GM12878 (cell line): ENCODE measurements around the gene KRIT1. TPM values are rescaled to one million over a fixed set of nuclear protein-coding genes. Genes with fewer than 3 reads are reported as not detected.

Experiments
- ATAC-seq: fragments of 200-7000 bp; cut with Tn5 transposase; 3 replicates; pipeline ENCODE4 v1.9.1; 2020; ENCODE audit warnings: mild to moderate bottlenecking, moderate library complexity
- BruUV-seq: library from RNA; stranded (reverse); fragments of 400-500 nt; replicated peaks from 2 replicates; lab custom pipeline; 2021; lab: Mats Ljungman, UMichigan
- CTCF ChIA-PET: fragments of 300-600 bp; sonication (Branson Sonifier 250); formaldehyde crosslinking; extraction: SDS; loops from one replicate; lab custom pipeline; 2021; ENCODE audit warnings: inconsistent platforms; lab: Yijun Ruan, JAX
- POLR2A ChIA-PET: fragments of 350-600 bp; formaldehyde crosslinking; extraction: SDS; loops from one replicate; lab custom pipeline; 2021; ENCODE audit warnings: inconsistent platforms; lab: Charles Lee
- RAD21 ChIA-PET: fragments of 300-600 bp; sonication (Branson Sonifier 250); formaldehyde crosslinking; loops from one replicate; lab custom pipeline; 2023; ENCODE audit warnings: antibody characterized with exemption; ENCODE audit not compliant: unreplicated experiment; lab: Charles Lee
- SMC1A ChIA-PET: fragments of 300-600 bp; sonication (Branson Sonifier 250); formaldehyde crosslinking; loops from one replicate; lab custom pipeline; 2023; ENCODE audit not compliant: unreplicated experiment, uncharacterized antibody; lab: Charles Lee
- DNase-seq: peaks from one replicate; pipeline ENCODE4 v3.0.0-alpha.2; 2011; ENCODE audit warnings: low read depth, low spot score
- FAIRE-seq: peaks from 3 replicates; lab custom pipeline; 2011; peaks lifted over from hg19 to GRCh38; lab: Jason Lieb, UNC
- H2AFZ ChIP-seq: 2 replicates; pipeline ENCODE4 v1.6.0; 2011; ENCODE audit warnings: low read depth, low read length, control low read depth; ENCODE audit not compliant: control insufficient read depth
- H3K27ac ChIP-seq: 2 replicates; pipeline ENCODE4 v1.5.1; 2011; ENCODE audit warnings: control low read depth; ENCODE audit not compliant: control insufficient read depth, insufficient read depth
- H3K27me3 ChIP-seq, 2 experiments: replicated peaks in 1 of 2; 2 replicates each; pipeline versions ENCODE4 v1.6.0 to v1.6.1; 2011; ENCODE audit warnings: low read length in 1 of 2; ENCODE audit not compliant: control insufficient read depth in 2 of 2, insufficient read depth in 2 of 2
- H3K36me3 ChIP-seq, 2 experiments: 2 replicates each; pipeline ENCODE4 v1.5.1; 2011; ENCODE audit warnings: low read length in 1 of 2; ENCODE audit not compliant: control insufficient read depth in 2 of 2, insufficient read depth in 2 of 2
- H3K4me1 ChIP-seq: 2 replicates; pipeline ENCODE4 v1.6.1; 2011; ENCODE audit warnings: mild to moderate bottlenecking, low read length, moderate library complexity, mixed read lengths; ENCODE audit not compliant: control insufficient read depth, insufficient read depth
- H3K4me2 ChIP-seq: 2 replicates; pipeline ENCODE4 v1.6.0; 2011; ENCODE audit warnings: control low read depth; ENCODE audit not compliant: control insufficient read depth, insufficient read depth
- H3K4me3 ChIP-seq: fragments of 200-600 bp; sonication (generic); 2 replicates; pipeline ENCODE4 v1.5.1; 2016
- H3K79me2 ChIP-seq: 2 replicates; pipeline ENCODE4 v1.6.0; 2011; ENCODE audit warnings: low read length; ENCODE audit not compliant: control insufficient read depth, insufficient read depth
- H3K9ac ChIP-seq: 2 replicates; pipeline ENCODE4 v1.8.0; 2011; ENCODE audit warnings: low read length, control low read depth, mixed read lengths; ENCODE audit not compliant: control insufficient read depth, insufficient read depth
- H3K9me3 ChIP-seq: replicated peaks from 3 replicates; pipeline ENCODE4 v1.5.1; 2011; ENCODE audit warnings: mild to moderate bottlenecking, low read length; ENCODE audit not compliant: control insufficient read depth, insufficient read depth
- H4K20me1 ChIP-seq: 2 replicates; pipeline ENCODE4 v1.6.0; 2011; ENCODE audit not compliant: control insufficient read depth, insufficient read depth
- BCL11A ChIP-seq: IDR thresholded peaks from 2 replicates; pipeline ENCODE4 v1.6.1; 2011; ENCODE audit warnings: low read depth, low read length
- BRCA1 ChIP-seq: IDR thresholded peaks from 2 replicates; pipeline ENCODE4 v1.6.1; 2011; ENCODE audit warnings: low read depth, low read length, improper control_type of control experiment
- CBX5 ChIP-seq: sonication (generic); IDR thresholded peaks from 2 replicates; pipeline ENCODE4 v1.6.1; 2016; ENCODE audit warnings: low read depth, moderate library complexity, mild to moderate bottlenecking, inconsistent platforms
- CHD4 ChIP-seq: fragments of 200-600 bp; sonication (generic); IDR thresholded peaks from 2 replicates; pipeline ENCODE4 v1.6.1; 2016; ENCODE audit warnings: mild to moderate bottlenecking
- CREM ChIP-seq: IDR thresholded peaks from 2 replicates; pipeline ENCODE4 v1.6.1; 2014; ENCODE audit warnings: antibody characterized with exemption, low read depth
- GABPA ChIP-seq: IDR thresholded peaks from 2 replicates; pipeline ENCODE4 v1.6.1; 2014; ENCODE audit warnings: antibody characterized with exemption, low read depth, mild to moderate bottlenecking, inconsistent platforms
- MEF2A ChIP-seq: IDR thresholded peaks from 2 replicates; pipeline ENCODE4 v1.6.1; 2011; ENCODE audit warnings: low read depth, mild to moderate bottlenecking, low read length, moderate library complexity; ENCODE audit not compliant: insufficient read depth
- POLR2A ChIP-seq: IDR thresholded peaks from 2 replicates; pipeline ENCODE4 v1.6.1; 2011; ENCODE audit warnings: low read depth, mild to moderate bottlenecking, low read length
- POLR2AphosphoS5 ChIP-seq: IDR thresholded peaks from 2 replicates; pipeline ENCODE4 v1.6.1; 2011; ENCODE audit warnings: mild to moderate bottlenecking, low read length, inconsistent platforms
- SMC3 ChIP-seq: IDR thresholded peaks from 2 replicates; pipeline ENCODE4 v1.6.1; 2011; ENCODE audit warnings: low read length, improper control_type of control experiment, borderline replicate concordance
- USF2 ChIP-seq: IDR thresholded peaks from 2 replicates; pipeline ENCODE4 v1.6.1; 2011; ENCODE audit warnings: low read depth, low read length, improper control_type of control experiment, borderline replicate concordance
- YBX1 ChIP-seq: fragments of 450-650 bp; IDR thresholded peaks from 2 replicates; pipeline ENCODE4 v1.6.1; 2016; ENCODE audit warnings: antibody characterized with exemption
- ZNF274 ChIP-seq: IDR thresholded peaks from one replicate; pipeline ENCODE4 v1.8.0; 2011; ENCODE audit not compliant: insufficient read length, insufficient read depth
- in situ Hi-C: fragments of 300-500 bp; cut with MboI; formaldehyde crosslinking; loops from 9 replicates; pipeline ENCODE4 v1.14.3; 2018; ENCODE audit warnings: mixed read lengths
- intact Hi-C: fragments of 100-400 bp; cut with micrococcal nuclease; formaldehyde crosslinking; loops from one replicate; pipeline ENCODE4 v1.14.2; 2022; ENCODE audit not compliant: unreplicated experiment
- polyA plus RNA-seq, 11 experiments: library from polyadenylated mRNA; depleted of rRNA in 4 of 11; unstranded in 6 of 11; stranded (reverse) in 5 of 11; fragments of >200 nt; fragmentation: Nextera tagmentation in 4 of 11; fragmentation: Illumina TruSeq in 1 of 11; extraction: Ambion mirVana in 4 of 11; extraction: Trizol in 1 of 11; gene quantifications; 1 replicate in 1 of 11; 2 replicates in 10 of 11; pipeline versions ENCODE4 v1.2.1 to v1.2.3, GENCODE V29; 2011 to 2016; ENCODE audit warnings: inconsistent platforms in 2 of 11, missing spikeins in 2 of 11, low read depth in 1 of 11
- total RNA-seq, 4 experiments: library from RNA; depleted of rRNA in 3 of 4; stranded (reverse); fragments of >200 nt in 3 of 4; fragmentation: Illumina TruSeq in 1 of 4; extraction: Trizol in 1 of 4; gene quantifications; 2 replicates each; pipeline versions ENCODE4 v1.2.1 to v1.2.3, GENCODE V29; 2013 to 2021
- TF ChIP-seq, protein P1 (sequence below): fragments of 450-650 bp; IDR thresholded peaks from 2 replicates; pipeline ENCODE4 v1.6.1; 2017; ENCODE audit warnings: antibody characterized with exemption, mild to moderate bottlenecking, moderate library complexity
- TF ChIP-seq, protein P2 (sequence below): IDR thresholded peaks from 2 replicates; pipeline ENCODE4 v1.6.1; 2011; ENCODE audit warnings: borderline replicate concordance, low read depth, mild to moderate bottlenecking, moderate library complexity, low read length; ENCODE audit not compliant: insufficient read depth, poor library complexity, severe bottlenecking
- TF ChIP-seq, protein P3 (sequence below): fragments of 450-650 bp; formaldehyde crosslinking; IDR thresholded peaks from 2 replicates; pipeline ENCODE4 v1.4.0; 2022; ENCODE audit warnings: mild to moderate bottlenecking, moderate library complexity

The KRIT1 gene
- total and polyA plus RNA-seq, 10 of the 15 experiments (the other 5 are each of a cell fraction or from before 2014, with no cell fraction given): 12.0 to 60.1 (median 27.0) TPM

DNA sequence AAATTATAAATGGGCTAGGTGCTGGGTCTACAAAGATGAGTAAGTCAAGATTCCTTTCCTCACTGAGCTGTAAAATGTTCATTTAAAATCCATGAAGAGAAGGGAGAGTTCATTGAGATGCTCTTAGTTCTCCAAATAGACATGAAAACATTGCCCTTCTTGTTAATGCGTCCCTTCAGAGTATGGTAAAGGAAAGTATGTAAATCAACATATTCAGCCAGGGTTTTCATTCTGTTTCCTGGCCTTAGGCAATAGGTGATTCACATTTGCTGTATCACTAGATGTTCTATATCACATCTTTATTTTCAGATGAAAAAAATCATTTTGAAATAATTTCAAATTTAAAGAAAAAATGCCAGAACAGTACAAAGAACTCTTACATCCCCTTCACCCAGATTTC is 5.5 kb upstream of the KRIT1 start (continued):
- TF ChIP-seq, protein P1, sequence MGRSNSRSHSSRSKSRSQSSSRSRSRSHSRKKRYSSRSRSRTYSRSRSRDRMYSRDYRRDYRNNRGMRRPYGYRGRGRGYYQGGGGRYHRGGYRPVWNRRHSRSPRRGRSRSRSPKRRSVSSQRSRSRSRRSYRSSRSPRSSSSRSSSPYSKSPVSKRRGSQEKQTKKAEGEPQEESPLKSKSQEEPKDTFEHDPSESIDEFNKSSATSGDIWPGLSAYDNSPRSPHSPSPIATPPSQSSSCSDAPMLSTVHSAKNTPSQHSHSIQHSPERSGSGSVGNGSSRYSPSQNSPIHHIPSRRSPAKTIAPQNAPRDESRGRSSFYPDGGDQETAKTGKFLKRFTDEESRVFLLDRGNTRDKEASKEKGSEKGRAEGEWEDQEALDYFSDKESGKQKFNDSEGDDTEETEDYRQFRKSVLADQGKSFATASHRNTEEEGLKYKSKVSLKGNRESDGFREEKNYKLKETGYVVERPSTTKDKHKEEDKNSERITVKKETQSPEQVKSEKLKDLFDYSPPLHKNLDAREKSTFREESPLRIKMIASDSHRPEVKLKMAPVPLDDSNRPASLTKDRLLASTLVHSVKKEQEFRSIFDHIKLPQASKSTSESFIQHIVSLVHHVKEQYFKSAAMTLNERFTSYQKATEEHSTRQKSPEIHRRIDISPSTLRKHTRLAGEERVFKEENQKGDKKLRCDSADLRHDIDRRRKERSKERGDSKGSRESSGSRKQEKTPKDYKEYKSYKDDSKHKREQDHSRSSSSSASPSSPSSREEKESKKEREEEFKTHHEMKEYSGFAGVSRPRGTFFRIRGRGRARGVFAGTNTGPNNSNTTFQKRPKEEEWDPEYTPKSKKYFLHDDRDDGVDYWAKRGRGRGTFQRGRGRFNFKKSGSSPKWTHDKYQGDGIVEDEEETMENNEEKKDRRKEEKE: no peak
- TF ChIP-seq POLR2A (no peak), SMC3 (no peak)
- TF ChIP-seq, all 136 proteins: peak for 0

GRCh38 chr7:92250603-92251002 is 4.9 kb upstream of the KRIT1 start:
- Histone ChIP-seq H3K9me3 (peaks cover 7% of the 10 kb centered on the region; the same call in 2 of the 3 replicates), H3K4me1 (no peaks in the 10 kb centered on the region), H3K4me3 (peak overlapping the region; percentile 14; the same call in 1 of the 2 replicates), H2AFZ (no peak overlapping the region), H3K79me2 (peaks cover 87% of the 10 kb centered on the region), H3K27me3 (no peaks in the 10 kb centered on the region), H4K20me1 (no peaks in the 10 kb centered on the region), H3K9ac (no peak overlapping the region), H3K27ac (no peak overlapping the region), H3K36me3 (0 out of 4 replicates have a peak, but pooled peaks cover 0 to 8% of the 10 kb centered on the region in 2 experiments), H3K4me2 (0 out of 2 replicates have a peak overlapping the region, but pooled peaks have one; percentile 36)
- intact Hi-C loops (no loop called here), in situ Hi-C loops (no loop called here)
- no peak for TF ChIP-seq CBX5
- TF ChIP-seq BRCA1: no peak
- no peak for TF ChIP-seq GABPA
- TF ChIP-seq, protein P2, sequence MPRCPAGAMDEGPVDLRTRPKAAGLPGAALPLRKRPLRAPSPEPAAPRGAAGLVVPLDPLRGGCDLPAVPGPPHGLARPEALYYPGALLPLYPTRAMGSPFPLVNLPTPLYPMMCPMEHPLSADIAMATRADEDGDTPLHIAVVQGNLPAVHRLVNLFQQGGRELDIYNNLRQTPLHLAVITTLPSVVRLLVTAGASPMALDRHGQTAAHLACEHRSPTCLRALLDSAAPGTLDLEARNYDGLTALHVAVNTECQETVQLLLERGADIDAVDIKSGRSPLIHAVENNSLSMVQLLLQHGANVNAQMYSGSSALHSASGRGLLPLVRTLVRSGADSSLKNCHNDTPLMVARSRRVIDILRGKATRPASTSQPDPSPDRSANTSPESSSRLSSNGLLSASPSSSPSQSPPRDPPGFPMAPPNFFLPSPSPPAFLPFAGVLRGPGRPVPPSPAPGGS: no peak
- TF ChIP-seq MEF2A: no peak
- TF ChIP-seq CHD4: no peak
- no peak for TF ChIP-seq YBX1
- no peak for TF ChIP-seq BCL11A
- no peak for TF ChIP-seq POLR2AphosphoS5
- TF ChIP-seq ZNF274: no peak
- no peak for TF ChIP-seq USF2
- TF ChIP-seq, protein P3, sequence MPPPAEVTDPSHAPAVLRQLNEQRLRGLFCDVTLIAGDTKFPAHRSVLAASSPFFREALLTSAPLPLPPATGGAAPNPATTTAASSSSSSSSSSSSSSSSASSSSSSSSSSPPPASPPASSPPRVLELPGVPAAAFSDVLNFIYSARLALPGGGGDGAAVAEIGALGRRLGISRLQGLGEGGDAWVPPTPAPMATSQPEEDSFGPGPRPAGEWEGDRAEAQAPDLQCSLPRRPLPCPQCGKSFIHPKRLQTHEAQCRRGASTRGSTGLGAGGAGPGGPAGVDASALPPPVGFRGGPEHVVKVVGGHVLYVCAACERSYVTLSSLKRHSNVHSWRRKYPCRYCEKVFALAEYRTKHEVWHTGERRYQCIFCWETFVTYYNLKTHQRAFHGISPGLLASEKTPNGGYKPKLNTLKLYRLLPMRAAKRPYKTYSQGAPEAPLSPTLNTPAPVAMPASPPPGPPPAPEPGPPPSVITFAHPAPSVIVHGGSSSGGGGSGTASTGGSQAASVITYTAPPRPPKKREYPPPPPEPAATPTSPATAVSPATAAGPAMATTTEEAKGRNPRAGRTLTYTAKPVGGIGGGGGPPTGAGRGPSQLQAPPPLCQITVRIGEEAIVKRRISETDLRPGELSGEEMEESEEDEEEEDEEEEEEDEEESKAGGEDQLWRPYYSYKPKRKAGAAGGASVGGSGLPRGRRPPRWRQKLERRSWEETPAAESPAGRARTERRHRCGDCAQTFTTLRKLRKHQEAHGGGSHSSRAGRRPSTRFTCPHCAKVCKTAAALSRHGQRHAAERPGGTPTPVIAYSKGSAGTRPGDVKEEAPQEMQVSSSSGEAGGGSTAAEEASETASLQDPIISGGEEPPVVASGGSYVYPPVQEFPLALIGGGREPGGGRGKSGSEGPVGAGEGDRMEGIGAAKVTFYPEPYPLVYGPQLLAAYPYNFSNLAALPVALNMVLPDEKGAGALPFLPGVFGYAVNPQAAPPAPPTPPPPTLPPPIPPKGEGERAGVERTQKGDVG: no peak
- no peak for TF ChIP-seq CREM
- ChIA-PET RAD21 (no interaction called here), CTCF (interaction anchor here (0.7 kb wide), 1 partner anchor 115 kb away, joined by 3 read pairs; no protein-coding TSS in a partner anchor), SMC1A (interaction anchor here (0.6 to 1.4 kb wide), 2 partner anchors 20 to 24 kb away, joined by 3 read pairs; no protein-coding TSS in a partner anchor), POLR2A (no interaction called here)
- BruUV-seq: no TSS peak
- ATAC-seq (no peak), FAIRE-seq (no peak), DNase-seq (no peak)
